HG03442 (cell line): ENCODE results near the gene GAB2.

Experiments
- ATAC-seq: cut with Tn5 transposase; IDR thresholded peaks from one replicate; pipeline ENCODE4 v1.9.1; 2021; ENCODE audit warnings: mild to moderate bottlenecking, moderate library complexity; ENCODE audit not compliant: unreplicated experiment

Gene GAB2

DNA sequence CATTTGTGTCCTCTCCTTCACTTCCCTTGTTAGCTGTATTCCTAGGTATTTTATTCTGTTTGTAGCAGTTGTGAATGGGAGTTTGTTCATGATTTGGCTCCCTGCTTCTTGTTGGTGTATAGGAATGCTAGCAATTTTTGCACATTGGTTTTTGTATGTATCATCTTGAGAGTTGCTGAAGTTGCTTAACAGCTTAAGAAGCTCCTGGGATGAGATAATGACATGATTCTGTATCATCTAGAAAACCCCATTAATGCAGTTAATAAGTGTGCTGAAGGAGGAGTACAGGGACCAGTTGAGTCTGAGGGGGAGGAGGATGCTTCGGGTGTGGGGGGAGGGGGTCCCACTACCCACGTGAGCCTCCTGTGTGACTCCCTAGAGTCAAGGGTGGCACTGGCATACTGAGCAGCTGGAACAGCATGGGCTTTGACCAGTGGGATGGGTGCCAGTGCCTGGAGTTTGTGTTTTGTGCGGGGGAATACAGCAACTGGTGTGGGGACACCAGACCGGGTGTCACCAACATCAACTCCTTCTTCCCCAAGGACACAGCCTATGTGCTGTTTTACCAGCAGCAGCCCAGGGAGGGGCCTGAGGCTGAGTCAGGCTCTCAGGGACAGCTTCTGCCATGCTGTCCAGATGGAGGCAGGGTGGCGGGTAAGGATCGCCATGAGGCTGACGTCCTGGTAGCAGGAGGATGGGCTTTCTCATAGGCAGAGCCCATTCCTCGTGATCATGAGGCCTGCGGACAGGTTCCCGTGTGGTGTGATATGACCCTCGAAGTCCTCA is 204.8 kb downstream of the GAB2 start:
- ATAC-seq, result no peak

DNA sequence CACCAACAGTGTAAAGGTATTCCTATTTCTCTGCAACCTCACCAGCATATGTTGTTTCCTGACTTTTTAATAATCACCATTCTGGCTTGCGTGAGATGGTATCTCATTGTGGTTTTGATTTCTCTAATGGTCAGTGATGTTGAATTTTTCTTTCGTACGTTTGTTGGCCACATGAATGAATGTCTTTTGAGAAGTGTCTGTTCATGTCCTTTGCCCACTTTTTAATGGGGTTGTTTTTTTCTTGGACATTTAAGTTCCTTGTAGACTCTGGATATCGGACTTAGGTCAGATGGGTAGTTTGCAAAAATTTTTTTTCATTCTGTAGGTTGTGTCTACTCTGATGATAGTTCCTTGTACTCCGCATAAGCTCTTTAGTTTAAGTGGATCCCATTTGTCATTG is 206.1 kb downstream of the GAB2 start:
- ATAC-seq, result no peak

DNA sequence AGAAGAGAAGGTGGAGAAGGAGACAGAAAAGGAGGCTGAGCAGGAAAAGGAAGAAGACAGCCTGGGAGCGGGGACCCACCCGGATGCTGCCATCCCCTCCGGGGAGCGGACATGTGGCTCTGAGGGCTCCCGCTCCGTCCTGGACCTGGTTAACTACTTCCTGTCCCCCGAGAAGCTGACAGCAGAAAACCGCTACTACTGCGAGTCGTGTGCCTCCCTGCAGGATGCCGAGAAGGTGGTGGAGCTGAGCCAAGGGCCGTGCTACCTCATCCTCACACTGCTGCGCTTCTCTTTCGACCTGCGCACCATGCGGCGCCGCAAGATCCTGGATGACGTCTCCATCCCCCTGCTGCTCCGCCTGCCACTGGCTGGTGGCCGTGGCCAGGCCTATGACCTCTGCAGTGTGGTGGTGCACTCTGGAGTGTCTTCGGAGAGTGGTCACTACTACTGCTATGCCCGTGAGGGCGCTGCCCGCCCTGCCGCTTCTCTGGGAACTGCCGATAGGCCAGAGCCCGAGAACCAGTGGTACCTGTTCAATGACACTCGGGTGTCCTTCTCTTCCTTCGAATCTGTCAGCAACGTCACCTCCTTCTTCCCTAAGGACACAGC is 207.5 kb downstream of the GAB2 start:
- ATAC-seq, result no peak

DNA sequence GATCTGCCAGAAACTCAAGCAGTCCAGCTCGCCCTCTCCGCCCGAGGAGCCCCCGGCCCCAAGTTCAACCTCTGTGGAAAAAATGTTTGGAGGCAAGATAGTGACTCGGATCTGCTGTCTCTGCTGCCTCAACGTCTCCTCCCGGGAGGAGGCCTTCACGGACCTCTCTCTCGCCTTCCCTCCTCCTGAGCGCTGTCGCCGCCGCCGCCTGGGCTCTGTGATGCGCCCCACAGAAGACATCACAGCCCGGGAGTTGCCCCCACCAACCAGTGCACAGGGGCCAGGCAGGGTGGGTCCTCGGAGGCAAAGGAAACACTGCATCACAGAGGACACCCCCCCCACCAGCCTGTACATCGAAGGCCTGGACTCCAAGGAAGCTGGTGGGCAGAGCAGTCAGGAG is 208.1 kb downstream of the GAB2 start:
- no peak for ATAC-seq

DNA sequence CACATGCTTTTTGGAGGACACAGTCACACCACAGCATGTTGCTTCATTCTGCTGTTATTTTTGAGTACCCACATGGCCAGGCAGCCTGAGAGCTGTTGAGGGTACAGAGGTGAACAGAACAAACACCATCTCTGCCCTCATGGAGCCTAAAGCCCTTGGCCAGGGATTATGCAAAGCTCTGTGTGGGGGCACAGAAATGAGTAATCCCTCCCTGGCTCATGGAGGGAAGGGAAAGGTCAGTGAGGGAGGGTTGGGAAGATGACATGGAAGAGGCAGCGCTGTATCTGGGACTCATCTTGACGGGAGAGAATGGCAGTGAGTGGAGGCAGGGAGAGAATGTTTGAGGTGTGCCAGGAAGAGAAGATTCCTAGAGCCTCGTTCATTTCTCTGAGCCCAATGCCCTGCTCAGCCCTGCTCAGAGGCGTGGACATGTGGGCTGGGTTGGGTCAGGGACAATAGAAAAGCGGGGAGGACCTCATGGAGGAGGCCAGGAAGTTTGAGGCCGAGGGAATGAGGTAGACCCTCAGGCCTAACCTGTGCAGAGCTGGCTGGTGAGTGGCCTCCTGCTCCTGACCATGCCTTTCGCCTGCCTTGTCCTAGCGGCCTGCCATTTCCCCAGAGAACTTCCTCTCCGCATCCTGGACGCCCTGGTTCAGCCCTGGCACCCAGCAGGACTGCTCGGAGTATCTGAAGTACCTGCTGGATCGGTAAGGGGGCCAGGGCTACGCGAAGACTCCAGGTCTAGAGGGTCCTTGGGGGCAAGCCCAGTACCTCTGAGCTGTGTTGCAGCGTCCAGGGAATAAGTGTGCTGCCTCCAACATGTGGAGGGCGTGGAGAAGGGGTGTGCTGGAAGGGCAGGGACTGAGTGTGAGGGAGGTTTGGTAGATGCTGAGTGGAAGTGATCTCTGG is 209.1 kb downstream of the GAB2 start:
- ATAC-seq, result no peak

DNA sequence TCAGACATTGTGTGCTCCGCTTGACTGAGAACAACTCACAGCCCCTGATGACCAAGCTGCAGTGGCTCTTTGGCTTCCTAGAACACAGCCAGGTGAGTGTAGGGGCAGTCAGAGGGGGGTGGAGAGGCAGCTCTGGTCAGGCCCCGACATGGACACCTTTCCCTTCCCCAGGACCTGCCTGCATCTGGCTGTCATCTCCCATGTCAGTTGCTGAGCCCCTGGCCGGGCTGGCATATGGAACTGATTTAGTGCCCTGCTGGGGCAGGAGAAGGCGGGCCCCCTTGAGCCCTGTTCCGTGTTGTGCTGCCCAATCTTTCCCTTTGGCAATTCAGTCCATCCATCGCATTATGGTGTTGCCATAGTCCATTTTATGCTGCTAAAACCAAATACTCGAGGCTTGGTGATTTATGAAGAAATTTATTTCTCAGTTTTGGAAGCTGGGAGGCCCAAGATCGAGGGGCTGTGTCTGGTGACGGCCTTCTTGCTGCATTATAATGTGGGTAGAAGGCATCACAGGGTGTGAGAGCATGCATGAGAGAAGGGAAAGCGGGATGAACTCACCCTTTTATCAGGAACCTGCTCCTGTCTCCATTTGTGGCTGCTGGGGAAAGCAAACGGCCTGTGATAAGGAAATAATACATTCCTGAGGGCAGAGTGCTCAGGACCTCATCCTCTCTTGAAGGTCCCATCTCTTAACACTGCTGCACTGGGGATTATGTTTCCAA is 209.9 kb downstream of the GAB2 start:
- ATAC-seq, result no peak

DNA sequence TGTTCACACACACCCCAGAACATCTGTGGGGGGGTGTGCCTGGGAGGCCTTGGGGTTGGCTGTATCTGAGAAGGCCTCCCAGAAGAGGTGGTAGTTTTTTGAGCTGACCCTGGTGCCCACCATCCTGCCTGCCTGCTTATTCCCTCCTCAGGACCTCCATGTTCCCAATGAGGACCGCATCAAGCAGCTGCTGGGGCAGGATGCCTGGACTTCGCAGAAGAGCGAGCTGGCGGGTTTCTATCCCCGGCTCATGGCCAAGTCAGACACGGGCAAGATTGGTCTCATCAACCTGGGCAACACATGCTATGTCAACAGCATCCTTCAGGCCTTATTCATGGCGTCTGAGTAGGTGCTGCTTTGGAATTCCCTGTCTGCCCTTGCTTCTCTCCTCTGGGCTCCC is 211.9 kb downstream of the GAB2 start:
- no peak for ATAC-seq

DNA sequence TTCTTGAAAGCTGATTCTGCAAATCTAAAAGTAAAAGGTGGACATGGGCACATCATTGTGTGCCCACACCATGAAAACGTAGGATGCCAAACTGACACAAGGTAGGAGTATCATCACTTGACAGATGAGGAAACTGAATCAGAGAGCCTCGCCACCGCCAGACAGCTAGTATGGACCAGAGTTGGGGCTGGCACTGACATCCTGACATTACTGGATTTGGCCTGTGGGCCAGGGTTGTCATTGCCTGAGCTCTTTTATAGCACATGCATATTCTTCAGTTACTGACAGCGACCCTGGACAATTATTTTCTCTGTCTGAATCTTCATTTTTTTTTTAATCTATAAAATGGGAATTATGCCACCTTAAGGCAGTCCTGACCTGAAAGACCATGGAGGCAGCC is 212.4 kb downstream of the GAB2 start:
- no peak for ATAC-seq

DNA sequence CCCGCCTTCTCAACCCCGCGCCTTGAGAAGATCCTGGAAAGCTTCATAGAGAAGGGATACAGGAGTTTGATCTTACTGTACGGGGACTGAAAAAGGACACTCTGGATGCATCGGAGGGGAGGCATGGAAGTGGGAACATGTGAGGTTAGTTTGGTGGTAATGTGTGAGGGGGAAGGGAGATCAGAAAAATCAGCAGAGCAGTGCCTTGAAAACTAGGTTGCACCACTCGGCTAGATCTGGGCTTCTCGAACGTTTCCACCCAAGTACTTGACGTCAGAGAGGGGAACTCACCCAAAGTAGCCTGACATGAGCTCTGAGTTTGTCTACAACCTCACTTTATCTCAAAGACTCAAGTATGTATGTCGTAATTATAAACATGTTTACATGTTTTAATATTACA is 214.4 kb downstream of the GAB2 start:
- no peak for ATAC-seq

DNA sequence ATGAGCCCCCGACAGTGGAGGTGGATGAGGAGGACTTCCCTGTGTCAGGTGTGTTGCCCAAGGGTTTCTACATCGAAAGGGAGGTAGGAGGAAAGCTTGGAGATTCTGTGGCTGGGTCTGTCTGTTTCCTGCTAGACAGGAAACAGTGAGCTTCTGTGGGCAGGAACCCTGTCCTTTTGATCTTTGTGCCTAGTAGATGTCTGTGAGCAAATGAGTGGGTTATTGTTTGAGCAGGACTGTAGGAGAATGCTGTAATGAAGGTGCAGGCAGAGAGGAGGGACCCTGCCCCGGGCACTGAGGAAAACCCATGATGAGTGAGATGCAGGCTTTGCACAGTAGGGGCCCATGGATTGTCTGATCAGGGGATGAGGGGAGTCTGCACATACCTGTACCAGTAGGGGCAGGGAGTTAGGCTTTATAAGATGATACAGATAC is 214.9 kb downstream of the GAB2 start:
- ATAC-seq, result no peak

DNA sequence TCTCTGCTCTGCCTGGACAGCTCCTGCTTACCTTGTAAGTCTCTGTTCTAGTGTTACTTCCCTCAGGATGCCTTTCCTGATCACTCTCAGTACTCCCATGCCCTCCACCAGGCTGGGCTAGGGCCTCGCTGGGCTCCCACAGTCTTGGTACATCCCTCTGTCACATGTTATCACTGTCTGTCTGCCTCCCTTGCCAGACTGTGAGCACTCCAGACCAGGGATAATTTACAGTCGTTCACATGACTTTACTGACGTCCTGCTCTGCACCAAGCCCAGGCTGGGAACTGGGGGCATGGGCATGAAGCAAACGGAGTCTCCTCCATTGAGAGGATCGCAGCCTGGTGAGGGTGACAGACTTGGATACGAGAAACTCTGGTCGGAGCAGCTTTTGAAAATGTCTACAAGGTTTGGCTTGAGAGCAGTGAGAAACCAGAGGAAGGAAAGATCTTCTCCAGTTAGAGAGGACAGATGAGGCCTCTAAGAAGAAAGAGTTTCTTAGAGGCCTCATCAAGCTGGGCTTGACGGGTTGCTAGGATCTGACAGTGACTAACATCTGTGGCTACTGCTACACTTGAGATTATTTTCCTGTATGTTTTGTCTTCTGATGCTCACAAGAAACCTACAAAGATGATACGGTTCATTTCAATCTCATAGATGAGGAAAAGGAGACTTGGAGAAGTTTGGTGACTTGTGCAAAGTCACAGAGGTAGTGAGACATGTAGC is 216.4 kb downstream of the GAB2 start:
- no peak for ATAC-seq

DNA sequence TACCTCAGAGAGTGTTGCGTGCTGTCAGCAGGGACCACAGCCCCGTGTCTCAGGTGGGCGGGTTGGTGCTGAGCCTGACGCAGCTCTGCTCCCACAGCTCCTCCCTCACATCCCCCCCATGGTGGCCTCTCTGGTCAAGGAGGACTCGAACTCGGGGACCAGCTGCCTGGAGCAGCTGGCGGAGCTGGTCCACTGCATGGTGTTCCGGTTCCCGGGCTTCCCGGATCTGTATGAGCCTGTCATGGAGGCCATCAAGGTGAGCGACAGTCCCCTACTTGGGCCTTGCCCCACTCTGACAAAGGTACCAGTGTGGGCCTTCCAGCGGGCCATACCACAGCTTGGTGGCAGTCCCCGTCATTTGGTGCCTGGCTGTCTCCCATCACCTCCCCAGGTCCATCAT is 217.1 kb downstream of the GAB2 start:
- no peak for ATAC-seq

DNA sequence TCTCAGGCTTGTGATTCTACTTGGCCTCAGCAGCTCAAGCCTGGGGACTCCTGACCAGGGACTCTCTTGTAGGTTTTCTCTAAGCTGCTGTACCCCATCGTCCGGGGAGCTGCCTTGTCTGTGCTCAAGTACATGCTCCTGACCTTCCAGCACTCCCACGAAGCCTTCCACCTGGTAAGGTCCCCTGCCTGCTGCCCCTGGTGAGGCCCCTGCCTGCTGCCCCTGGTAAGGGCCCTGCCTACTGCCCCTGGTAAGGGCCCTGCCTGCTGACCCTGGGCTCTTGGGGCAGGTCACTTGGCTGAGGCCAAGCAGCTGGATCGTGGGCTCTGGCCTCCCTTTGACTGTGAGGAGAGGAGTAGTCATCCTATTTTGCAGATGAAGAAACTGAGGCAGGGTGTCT is 217.6 kb downstream of the GAB2 start:
- no peak for ATAC-seq

DNA sequence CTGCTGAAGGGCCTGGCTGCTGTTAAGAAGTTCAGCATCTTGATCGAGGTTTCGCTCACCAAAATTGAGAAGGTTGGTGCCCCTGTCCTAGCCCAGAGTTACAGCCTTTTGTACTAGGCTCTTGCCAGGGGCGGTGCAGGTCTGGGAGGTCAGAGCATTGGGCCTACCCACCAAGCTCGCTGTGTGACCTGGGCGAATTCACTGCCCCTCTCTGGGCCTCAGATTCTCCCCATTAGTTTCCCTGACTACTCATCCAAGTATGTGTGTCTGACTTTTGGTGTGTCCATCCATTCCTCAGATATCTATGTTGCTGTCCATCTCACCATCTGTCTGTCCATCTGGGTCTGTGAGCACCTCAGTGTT is 218.0 kb downstream of the GAB2 start:
- no peak for ATAC-seq

DNA sequence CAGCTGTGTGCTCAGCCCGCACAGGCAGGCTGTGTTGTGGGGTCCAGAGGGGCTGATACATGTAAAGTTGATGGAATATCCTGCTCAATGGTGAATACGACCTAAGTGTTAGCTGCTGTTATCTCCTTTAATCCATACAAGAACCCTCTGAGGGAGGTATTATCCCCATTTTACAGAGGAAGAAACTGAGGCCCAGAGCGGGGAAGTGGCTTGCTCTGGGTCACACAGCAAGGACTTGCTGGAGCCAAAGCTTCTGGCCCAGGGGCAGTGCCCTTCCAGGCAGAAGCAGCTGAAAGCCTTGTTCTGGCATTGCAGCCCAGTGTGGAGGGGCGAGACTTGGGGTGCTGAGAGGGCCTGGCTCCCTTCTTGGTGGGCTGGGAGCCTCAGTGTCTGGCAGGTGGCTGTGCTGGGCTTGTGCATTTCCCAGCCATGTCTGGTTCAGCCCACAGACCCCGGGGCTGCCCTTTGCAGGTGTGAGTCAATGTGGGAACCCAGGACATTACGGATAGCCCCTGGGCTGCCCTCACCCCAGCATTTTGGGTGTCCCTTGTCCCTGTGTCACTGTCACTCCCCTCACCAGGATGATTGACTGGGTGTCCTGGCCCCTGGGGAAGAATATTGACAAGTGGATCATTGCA is 218.5 kb downstream of the GAB2 start:
- no peak for ATAC-seq

DNA sequence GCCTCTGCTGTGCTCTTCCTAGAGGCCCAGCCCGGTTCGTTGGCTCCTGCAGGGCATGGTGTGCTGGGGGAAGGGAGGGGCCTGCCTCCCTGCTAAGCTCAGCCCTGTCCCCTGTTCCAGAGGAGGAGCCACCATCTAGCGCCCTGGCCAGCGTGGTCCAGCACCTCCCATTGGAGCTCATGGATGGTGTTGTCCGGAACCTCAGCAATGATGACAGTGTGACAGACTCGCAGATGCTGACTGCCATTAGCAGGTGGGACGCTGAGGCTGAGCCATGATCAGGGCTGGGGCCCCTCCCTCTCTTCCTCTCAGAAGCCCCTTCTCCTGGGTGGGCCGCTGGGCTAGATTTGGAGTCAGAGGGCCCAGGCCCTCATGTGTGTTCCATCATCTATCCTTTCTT is 219.8 kb downstream of the GAB2 start:
- no peak for ATAC-seq

DNA sequence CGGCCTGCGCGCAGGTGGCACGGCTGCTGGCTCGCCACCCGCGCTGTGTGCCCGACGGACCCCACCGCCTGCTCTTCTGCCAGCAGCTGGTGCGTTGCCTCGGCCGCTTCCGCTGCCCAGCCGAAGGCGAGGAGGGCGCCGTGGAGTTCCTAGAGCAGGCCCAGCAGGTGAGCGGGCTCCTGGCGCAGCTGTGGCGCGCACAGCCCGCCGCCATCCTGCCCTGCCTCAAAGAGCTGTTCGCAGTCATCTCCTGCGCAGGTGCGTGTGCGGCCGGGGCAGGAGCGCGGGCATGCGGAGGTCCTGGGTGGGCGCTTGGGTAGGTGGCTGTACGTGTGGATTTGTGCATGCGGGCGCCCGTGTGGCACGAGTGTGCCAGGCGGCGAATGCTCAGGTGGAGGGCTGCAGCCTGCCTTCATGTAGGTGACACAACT is 220.9 kb downstream of the GAB2 start:
- ATAC-seq, result no peak

DNA sequence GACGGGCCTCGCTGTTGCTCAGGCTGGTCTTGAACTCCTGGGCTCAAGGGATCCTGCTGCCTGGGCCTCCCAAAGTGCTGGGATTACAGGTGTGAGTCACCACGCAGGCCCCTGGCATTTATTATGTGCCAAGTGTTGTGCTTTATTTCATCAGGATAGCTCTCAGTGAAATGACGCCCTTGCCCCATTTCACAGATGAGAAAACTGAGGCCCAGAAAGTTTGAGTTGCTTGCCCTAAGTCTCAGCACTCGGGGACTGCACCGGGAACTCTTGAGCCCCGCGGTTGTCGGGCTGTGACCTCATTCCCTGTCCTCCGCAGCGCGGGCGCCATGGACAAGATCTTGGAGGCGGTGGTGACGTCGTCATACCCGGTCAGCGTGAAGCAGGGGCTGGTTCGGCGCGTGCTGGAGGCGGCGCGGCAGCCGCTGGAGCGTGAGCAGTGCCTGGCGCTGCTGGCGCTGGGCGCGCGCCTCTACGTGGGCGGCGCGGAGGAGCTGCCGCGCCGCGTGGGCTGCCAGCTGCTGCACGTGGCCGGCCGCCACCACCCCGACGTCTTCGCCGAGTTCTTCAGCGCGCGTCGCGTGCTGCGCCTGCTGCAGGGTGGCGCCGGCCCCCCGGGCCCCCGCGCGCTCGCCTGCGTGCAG is 221.6 kb downstream of the GAB2 start:
- no peak for ATAC-seq

DNA sequence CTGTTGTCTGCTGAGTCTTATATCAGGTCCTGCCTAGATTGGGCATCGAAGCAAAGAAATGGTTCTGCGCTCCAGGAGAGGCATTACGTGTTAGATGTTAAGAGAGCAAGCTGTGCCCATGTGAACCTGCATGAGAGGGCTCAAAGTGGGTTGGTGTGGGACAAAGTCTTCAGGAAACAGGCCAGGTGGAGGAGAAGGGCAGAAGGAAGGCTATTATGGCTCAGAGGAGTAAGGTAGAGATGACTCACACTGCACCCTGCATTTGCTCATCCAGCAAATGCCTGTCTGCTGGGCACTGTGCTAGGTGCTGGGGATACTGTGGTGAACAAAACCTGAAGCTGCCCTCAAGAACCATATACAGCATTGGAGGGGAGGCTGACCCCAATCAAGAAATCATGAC is 223.1 kb downstream of the GAB2 start:
- no peak for ATAC-seq

DNA sequence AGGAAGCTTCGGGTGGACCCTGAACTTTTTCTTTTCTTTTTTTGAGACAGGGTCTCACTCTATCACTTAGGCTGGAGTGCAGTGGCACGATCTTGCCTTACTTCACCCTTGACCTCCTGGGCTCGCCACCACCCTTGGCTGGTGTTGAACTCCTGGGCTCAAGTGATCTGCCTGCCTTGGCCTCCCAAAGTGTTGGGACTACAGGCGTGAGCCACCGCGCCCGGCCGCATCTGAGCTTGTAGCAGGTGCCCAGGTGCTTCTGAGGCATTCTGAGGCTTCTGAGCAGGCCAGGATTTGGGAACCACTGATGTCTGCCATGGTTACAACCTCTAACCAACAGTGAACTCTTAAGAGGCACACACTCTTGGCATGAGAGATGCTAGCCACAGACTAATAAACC is 223.8 kb downstream of the GAB2 start:
- no peak for ATAC-seq
